Kidney epithelial cell (primary cell): ENCODE data around the gene FUS. TPM values are rescaled to one million over a fixed set of nuclear protein-coding genes. Genes with fewer than 3 reads are reported as not detected.
A peak's percentile ranks its signal among the peaks of the same experiment; 100 is the strongest.
"Not testable (repeated sequence)": the region's sequence is repeated elsewhere in the genome, so short reads cannot be mapped to it uniquely, and the experiment has no call there.

Source experiments
- DNase-seq: peaks from one replicate; pipeline ENCODE4 v3.0.0-alpha.2; 2010; ENCODE audit warnings: low read depth
- H3K27me3 ChIP-seq: 2 replicates; pipeline ENCODE4 v1.6.0; 2011; ENCODE audit warnings: low read length; ENCODE audit not compliant: control insufficient read depth, insufficient read depth
- H3K36me3 ChIP-seq: 2 replicates; pipeline ENCODE4 v1.5.1; 2011; ENCODE audit warnings: low read length; ENCODE audit not compliant: control insufficient read depth, insufficient read depth
- H3K4me3 ChIP-seq: 2 replicates; pipeline ENCODE4 v1.5.1; 2011; ENCODE audit warnings: low read depth, mild to moderate bottlenecking, control low read depth, low read length
- CTCF ChIP-seq: IDR thresholded peaks from 2 replicates; pipeline ENCODE4 v1.5.1; 2011; ENCODE audit warnings: mild to moderate bottlenecking, moderate library complexity, low read length, control low read depth, inconsistent platforms; ENCODE audit not compliant: insufficient read depth, poor library complexity, severe bottlenecking
- total RNA-seq: library from RNA; depleted of rRNA; stranded (reverse); fragments of >200 nt; gene quantifications from 2 replicates; pipeline ENCODE4 v1.2.3, GENCODE V29; 2015

Gene FUS
- total RNA-seq, 1 donor from 2014 or later, result 71.9 TPM

GRCh38 chr16:31168848-31169247, 11.1 kb upstream of the FUS start:
- TF ChIP-seq CTCF, result no peak
- H3K27me3 ChIP-seq, result no peaks in the 10 kb centered on the region
- no peak for DNase-seq
- no peak overlapping the region for H3K4me3 ChIP-seq
- H3K36me3 ChIP-seq, result no peaks in the 10 kb centered on the region

- H3K27me3 ChIP-seq, H3K4me3 ChIP-seq, DNase-seq, H3K36me3 ChIP-seq: not testable (repeated sequence)
Observed at GRCh38 chr16:31170048-31170447, 9.9 kb upstream of the FUS start.

GRCh38 chr16:31177136-31177535, 2.8 kb upstream of the FUS start:
- Histone ChIP-seq H3K4me3 (no peak overlapping the region), H3K27me3 (no peaks in the 10 kb centered on the region), H3K36me3 (no peaks in the 10 kb centered on the region)
- TF ChIP-seq CTCF, result no peak
- peak; percentile 89 for DNase-seq

GRCh38 chr16:31179219-31179746, 656 bp upstream of the FUS start:
- Histone ChIP-seq H3K36me3 (no peaks in the 10 kb centered on the region), H3K4me3 (peak overlapping the region; percentile 63)
- no peak for TF ChIP-seq CTCF

GRCh38 chr16:31181102-31181830, 1.3 kb downstream of the FUS start:
- Histone ChIP-seq H3K27me3 (no peaks in the 10 kb centered on the region), H3K4me3 (peak overlapping the region; percentile 63), H3K36me3 (peaks cover 4% of the 10 kb centered on the region)
- TF ChIP-seq CTCF, result no peak
- no peak for DNase-seq

More at GRCh38 chr16:31179219-31179746, 656 bp upstream of the FUS start:
- H3K27me3 ChIP-seq, result no peaks in the 10 kb centered on the region
- no peak for DNase-seq

GRCh38 chr16:31182391-31182790, 2.5 kb downstream of the FUS start:
- Histone ChIP-seq H3K27me3 (no peaks in the 10 kb centered on the region), H3K36me3 (peaks cover 5% of the 10 kb centered on the region), H3K4me3 (peak overlapping the region; percentile 63)
- DNase-seq, result no peak
- TF ChIP-seq CTCF, result no peak
